HG03520 (cell line): ENCODE measurements around the gene P3H3.
"Not testable (repeated sequence)": the region's sequence is repeated elsewhere in the genome, so short reads cannot be mapped to it uniquely, and the experiment has no call there.

Source experiments
- ATAC-seq: cut with Tn5 transposase; IDR thresholded peaks from one replicate; pipeline ENCODE4 v1.9.1; 2021; ENCODE audit warnings: mild to moderate bottlenecking, moderate library complexity; ENCODE audit not compliant: unreplicated experiment

The P3H3 gene

DNA sequence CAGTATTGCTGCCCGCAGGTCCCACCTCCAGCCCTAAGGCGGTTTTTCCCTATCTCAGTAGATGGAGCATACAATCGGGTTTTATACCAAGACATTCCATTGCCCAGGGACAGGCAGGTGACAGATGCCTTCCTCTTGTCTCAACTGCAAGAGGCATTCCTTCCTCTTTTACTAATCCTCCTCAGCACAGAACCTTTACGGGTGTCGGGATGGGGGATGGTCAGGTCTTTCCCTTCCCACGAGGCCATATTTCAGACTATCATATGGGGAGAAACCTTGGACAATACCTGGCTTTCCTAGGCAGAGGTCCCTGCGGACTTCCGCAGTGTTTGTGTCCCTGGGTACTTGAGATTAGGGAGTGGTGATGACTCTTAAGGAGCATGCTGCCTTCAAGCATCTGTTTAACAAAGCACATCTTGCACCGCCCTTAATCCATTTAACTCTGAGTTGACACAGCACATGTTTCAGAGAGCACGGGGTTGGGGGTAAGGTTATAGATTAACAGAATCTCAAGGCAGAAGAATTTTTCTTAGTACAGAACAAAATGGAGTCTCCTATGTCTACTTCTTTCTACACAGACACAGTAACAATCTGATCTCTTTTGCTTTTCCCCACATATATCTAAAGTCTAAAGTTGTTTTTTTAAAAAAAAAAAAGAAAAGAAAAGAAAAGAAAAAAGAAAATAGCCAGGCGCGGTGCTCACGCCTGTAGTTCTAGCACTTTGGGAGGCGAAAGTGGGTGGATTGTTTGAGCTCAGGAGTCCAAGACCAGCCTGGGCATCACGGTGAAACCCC is 58.2 kb downstream of the P3H3 start:
- not testable (repeated sequence) for ATAC-seq

DNA sequence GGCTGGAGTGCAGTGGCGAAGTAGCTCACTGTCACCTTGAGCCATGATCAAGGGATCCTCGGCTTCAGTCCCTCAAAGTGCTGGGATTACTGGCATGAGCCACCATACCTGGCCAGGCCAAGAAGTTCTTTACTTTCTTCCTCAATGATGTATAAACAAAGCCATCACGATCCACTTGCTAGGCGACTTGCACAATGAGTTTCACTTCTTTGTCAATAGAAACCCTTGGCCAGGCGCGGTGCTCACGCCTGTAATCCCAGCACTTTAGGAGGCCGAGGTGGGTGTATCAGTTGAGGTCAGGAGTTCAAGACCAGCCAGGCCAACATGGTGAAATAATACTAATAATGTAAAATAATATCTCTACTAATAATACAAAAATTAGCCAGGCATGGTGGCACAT is 59.3 kb downstream of the P3H3 start:
- ATAC-seq, result no peak

DNA sequence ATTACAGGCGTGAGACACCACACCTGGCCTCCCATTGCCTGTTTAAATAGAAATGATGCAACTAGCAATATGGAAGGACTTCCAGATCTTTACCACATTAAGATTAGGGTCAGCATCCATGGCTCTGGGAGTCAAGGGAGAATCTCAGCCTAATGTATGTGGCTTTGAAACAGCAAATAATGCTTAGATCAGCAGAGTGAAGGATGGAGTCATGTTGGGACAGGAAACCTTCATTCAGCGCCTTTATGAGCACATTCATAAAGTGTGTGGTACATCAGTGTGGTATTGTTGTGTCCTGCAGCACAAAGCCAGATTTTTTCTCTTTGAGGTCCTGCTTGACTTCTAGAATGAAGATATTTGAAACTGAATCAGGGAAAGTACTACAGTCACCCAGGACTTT is 60.2 kb downstream of the P3H3 start:
- ATAC-seq, result no peak

DNA sequence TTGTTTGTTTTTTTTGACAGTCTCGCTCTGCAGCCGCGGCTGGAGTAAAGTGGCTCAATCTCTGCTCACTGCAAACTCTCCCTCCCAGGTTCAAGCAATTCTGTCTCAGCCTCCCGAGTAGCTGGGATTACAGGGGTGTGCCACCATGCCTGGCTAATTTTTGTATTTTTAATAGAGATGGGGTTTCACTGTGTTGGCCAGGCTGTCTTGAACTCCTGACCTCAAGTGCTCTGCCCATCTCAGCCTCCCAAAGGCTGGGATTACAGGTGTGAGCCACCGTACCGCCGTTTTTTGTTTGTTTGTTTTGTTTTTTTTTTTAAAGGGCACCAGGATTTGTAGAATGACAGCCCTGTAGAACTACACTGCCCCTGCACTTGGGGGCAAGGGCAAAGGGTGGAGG is 60.6 kb downstream of the P3H3 start:
- not testable (repeated sequence) for ATAC-seq
